Lower leg skin (tissue), 4 donors: ENCODE results near the gene SHPK. TPM values are rescaled to one million over a fixed set of nuclear protein-coding genes. Genes with fewer than 3 reads are reported as not detected.

ENCODE experiments used
- DNase-seq, 2 donors: peaks; one replicate each; pipeline ENCODE4 v3.0.0-alpha.2; 2019; ENCODE audit warnings: low spot score in 2 of 2
- H3K4me3 ChIP-seq: fragments of 200-600 bp; sonication (generic); 2 replicates; pipeline ENCODE4 v1.5.1; 2017; ENCODE audit warnings: mild to moderate bottlenecking, low read depth; ENCODE audit not compliant: poor library complexity, severe bottlenecking
- POLR2A ChIP-seq, 2 donors: fragments of 450-650 bp; IDR thresholded peaks; one replicate each; pipeline ENCODE4 v1.6.1; 2016 to 2017; ENCODE audit warnings: antibody characterized with exemption in 2 of 2, mild to moderate bottlenecking in 1 of 2, moderate library complexity in 1 of 2
- WGBS, 2 donors: methylation state at CpG; one replicate each; pipeline ENCODE4 v1.1.5; 2018; 5-methylcytosine and 5-hydroxymethylcytosine counted together
- intact Hi-C: fragments of 100-400 bp; cut with DNase I; formaldehyde crosslinking; loops from one replicate; pipeline ENCODE4 v1.15.0; 2023; ENCODE audit warnings: low total_unique reads
- total RNA-seq, 4 donors: library from RNA; depleted of rRNA; stranded (reverse); fragments of >200 nt; gene quantifications; one replicate each; pipeline ENCODE4 v1.1.0, GENCODE V29; 2016
- TF ChIP-seq, protein P1 (sequence below), 3 donors: fragments of 450-650 bp; IDR thresholded peaks; one replicate each; pipeline ENCODE4 v1.5.1; 2016; ENCODE audit warnings: antibody characterized with exemption in 3 of 3, mild to moderate bottlenecking in 3 of 3, moderate library complexity in 2 of 3

Gene SHPK
- total RNA-seq, 4 donors from 2014 or later = 18.2 to 30.3 (median 23.1) TPM

DNA sequence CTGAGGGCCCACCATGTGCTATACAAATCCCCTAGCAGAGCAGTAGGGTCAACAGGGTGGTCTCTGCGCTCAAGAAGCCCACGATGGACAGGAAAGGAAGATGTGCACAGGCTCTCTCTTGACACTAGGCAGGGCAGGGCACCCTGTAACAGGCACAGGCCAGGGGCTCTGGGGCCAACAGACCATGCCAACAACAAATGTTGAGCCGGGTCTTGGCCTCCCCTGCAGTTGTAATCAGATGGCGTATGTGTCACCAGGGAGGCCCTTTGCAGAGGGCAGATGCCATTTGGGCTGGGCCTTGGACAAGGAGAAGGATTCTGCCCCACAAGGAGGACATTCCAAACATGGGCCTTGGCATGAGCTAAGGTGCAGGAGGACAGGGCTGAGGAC lies 32.2 kb downstream of the SHPK start:
- WGBS, 2 donors = 76 to 96% methylated on average over 2 to 4 of the region's 4 CpGs
- DNase-seq = no peak
- no peak overlapping the region for H3K4me3 ChIP-seq
- TF ChIP-seq POLR2A (IDR thresholded peaks at IDR 0.05) = no peak
- TF ChIP-seq, protein P1, sequence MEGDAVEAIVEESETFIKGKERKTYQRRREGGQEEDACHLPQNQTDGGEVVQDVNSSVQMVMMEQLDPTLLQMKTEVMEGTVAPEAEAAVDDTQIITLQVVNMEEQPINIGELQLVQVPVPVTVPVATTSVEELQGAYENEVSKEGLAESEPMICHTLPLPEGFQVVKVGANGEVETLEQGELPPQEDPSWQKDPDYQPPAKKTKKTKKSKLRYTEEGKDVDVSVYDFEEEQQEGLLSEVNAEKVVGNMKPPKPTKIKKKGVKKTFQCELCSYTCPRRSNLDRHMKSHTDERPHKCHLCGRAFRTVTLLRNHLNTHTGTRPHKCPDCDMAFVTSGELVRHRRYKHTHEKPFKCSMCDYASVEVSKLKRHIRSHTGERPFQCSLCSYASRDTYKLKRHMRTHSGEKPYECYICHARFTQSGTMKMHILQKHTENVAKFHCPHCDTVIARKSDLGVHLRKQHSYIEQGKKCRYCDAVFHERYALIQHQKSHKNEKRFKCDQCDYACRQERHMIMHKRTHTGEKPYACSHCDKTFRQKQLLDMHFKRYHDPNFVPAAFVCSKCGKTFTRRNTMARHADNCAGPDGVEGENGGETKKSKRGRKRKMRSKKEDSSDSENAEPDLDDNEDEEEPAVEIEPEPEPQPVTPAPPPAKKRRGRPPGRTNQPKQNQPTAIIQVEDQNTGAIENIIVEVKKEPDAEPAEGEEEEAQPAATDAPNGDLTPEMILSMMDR (IDR thresholded peaks at IDR 0.05) = no peak
- intact Hi-C loops = no loop called here

DNA sequence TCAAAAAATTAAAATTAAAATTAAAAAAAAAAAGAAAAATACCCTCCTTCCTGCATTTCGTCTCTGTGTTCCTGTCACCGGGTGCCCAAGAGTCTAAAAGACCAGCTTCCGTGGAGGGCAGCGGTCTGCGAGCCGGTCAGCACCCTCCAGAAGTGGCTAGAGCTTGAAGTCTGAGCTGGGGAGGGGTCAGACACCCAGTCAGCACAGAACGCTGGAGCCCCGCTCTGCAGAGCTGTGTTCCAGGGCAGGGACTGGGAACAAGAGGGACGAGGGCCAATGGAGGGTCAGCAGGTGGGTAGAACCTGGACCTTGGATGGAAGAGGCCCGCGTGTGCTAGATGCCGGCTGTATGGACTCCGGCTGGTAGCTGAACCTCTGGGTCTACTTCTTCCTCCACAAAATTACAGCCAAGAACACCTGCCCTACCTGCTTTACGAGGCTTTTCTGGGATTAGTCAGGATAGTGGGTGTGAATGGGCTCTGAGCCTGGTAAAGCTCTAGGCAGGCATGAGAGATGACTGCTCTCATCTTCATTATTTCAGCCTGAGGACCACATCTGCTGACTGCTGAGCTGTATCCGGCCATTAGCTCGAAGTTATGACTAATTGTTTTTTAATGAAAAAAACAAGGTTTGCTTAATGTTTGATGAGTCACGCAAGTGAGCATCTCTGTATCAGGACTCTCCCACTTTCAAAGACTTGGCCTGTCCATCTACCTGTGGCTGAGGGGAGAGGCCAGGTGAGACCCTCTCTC lies 32.8 kb downstream of the SHPK start:
- WGBS, 2 donors = 69 to 75% methylated on average over 17 of the region's 17 CpGs
- DNase-seq = no peak
- intact Hi-C loops = no loop called here
- TF ChIP-seq, protein P1 (IDR thresholded peaks at IDR 0.05) = no peak
- no peak for TF ChIP-seq POLR2A (IDR thresholded peaks at IDR 0.05)
- H3K4me3 ChIP-seq = no peak overlapping the region

DNA sequence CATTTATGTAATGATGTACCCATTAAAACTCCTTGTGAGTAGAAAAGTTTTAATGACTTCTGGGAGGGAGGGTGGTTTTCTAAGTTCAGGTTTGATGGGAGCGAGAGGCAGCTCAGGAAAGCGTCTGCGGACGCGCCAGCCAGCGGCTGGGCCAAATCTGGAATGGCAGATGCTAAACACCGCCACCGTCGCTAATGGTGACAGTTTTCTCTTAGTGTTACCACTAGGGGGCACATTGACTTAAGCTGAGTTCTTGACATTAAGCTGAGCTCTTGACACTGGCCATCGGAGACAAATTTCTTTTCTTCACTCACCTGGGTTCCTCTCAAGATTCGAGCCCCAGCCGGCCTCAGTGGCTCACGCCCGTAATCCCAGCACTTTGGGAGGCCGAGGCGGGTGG lies 33.6 kb downstream of the SHPK start:
- intact Hi-C loops = no loop called here
- no peak for DNase-seq
- no peak for TF ChIP-seq POLR2A (IDR thresholded peaks at IDR 0.05)
- TF ChIP-seq, protein P1 (IDR thresholded peaks at IDR 0.05) = no peak
- 84% methylated on average over 16 of the region's 16 CpGs for WGBS, 2 donors
- no peak overlapping the region for H3K4me3 ChIP-seq

DNA sequence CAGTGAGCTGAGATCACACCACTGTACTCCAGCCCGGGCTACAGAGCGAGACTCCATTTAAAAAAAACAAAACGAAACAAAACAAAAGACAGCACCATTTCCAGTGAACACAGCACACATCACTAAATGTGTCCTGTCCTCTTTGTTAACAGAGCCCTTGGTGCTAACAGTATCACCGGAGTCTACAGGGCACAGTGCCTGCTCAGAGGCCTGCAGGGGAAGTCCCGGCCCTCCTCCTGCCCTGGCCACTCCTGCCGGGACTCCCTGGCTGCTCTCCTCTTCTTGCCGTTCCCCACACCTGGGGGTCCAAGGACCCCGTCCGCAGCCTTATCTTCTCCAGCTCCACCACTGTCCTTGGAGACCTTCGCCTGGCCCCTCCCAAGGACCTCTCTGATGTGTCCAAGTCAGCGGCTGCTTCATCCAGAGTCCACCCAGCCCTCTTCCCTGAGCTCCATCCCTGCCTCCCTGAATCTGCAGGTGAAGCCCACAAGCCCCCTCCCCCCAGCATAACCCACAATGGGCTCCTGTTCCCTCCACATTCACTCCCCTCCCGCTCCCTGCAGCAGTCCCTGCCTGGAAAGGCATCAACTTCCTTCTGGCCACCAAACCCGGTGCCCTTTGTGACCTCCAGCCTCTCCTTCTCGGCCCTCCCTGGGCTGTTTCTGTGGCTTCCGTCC lies 35.4 kb downstream of the SHPK start:
- WGBS, 2 donors = 91 to 92% methylated on average over 15 of the region's 15 CpGs
- intact Hi-C loops = no loop called here
- DNase-seq = no peak
- no peak overlapping the region for H3K4me3 ChIP-seq
- TF ChIP-seq, protein P1 (IDR thresholded peaks at IDR 0.05) = no peak
- TF ChIP-seq POLR2A (IDR thresholded peaks at IDR 0.05) = no peak

DNA sequence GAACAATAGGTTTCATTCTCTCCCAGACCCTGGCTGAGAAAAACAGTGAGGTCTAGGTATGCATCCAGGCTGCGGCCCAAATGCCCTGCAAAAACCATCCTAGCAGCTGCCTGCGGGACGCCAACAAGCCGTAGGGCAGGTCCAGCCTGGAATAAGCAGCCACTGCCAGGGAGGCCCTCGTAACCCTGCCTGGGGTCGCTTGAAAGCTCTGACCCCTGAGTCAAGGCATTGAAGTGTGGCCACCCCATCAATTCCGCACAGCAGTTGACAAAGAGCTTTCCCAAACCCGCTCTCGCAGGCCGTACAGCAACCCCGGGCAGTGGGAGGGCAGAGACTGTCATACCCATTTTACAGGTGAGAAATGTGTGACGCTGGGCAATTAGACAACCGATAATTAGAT lies 38.0 kb downstream of the SHPK start:
- no peak overlapping the region for H3K4me3 ChIP-seq
- TF ChIP-seq, protein P1 (IDR thresholded peaks at IDR 0.05) = no peak
- TF ChIP-seq POLR2A (IDR thresholded peaks at IDR 0.05) = no peak
- WGBS, 2 donors = 87% methylated on average over 13 of the region's 13 CpGs
- DNase-seq = no peak
- intact Hi-C loops = no loop called here
